Measurements from ENCODE around the gene DCAF15. TPM values are rescaled to one million over a fixed set of nuclear protein-coding genes. Genes with fewer than 3 reads are reported as not detected.
"Not testable (repeated sequence)": the region's sequence is repeated elsewhere in the genome, so short reads cannot be mapped to it uniquely, and the experiment has no call there.

Gene DCAF15
- total RNA-seq, 1 donor from 2014 or later, result 85.6 TPM

GRCh38 chr19:13965926-13966683 is 13.8 kb downstream of the DCAF15 start:
- TF ChIP-seq, protein P1, sequence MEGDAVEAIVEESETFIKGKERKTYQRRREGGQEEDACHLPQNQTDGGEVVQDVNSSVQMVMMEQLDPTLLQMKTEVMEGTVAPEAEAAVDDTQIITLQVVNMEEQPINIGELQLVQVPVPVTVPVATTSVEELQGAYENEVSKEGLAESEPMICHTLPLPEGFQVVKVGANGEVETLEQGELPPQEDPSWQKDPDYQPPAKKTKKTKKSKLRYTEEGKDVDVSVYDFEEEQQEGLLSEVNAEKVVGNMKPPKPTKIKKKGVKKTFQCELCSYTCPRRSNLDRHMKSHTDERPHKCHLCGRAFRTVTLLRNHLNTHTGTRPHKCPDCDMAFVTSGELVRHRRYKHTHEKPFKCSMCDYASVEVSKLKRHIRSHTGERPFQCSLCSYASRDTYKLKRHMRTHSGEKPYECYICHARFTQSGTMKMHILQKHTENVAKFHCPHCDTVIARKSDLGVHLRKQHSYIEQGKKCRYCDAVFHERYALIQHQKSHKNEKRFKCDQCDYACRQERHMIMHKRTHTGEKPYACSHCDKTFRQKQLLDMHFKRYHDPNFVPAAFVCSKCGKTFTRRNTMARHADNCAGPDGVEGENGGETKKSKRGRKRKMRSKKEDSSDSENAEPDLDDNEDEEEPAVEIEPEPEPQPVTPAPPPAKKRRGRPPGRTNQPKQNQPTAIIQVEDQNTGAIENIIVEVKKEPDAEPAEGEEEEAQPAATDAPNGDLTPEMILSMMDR (conservative IDR thresholded peaks at IDR 0.05), result no peak
- H3K4me1 Mint-ChIP-seq, result peaks cover 5% of the 10 kb centered on the region
- peaks cover 6% of the 10 kb centered on the region for H3K27me3 Mint-ChIP-seq (ENCODE audit: low read depth)
- peaks cover 12% of the 10 kb centered on the region for H3K36me3 Mint-ChIP-seq (ENCODE audit: low read depth)
- H3K27ac Mint-ChIP-seq (ENCODE audit: unreplicated experiment), result no peak overlapping the region
- no peaks in the 10 kb centered on the region for H3K9me3 Mint-ChIP-seq
- no peak for DNase-seq (ENCODE audit: low read depth, low spot score)
- H3K4me3 Mint-ChIP-seq, result no peak overlapping the region

DNA sequence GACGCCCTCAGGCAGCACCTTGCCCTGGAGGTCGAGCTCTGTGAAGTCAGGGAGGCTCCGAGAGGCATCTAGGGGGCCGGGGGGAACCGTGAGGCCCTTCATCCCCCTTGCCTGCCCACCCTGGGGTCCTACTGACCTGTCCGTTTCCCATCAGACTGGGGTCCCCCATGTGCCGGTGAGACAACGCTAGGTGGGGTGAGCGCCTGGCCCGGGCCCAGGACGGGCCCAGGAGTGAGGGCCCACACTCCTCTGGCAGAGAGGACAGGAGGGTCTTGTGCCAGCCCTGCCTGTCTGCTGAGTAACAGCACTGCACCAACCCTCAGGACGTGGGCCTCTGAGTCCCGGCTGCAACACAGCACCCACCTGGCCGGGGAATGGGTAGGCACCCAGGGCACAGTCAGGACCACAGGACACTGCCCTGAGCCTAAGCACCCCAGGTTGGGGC is 14.4 kb downstream of the DCAF15 start:
- no peak for DNase-seq (ENCODE audit: low read depth, low spot score)
- no peak overlapping the region for H3K4me3 Mint-ChIP-seq
- no peak overlapping the region for H3K27ac Mint-ChIP-seq (ENCODE audit: unreplicated experiment)
- TF ChIP-seq, protein P1 (conservative IDR thresholded peaks at IDR 0.05), result no peak
- no peaks in the 10 kb centered on the region for H3K9me3 Mint-ChIP-seq
- peaks cover under 1% of the 10 kb centered on the region for H3K4me1 Mint-ChIP-seq
- peaks cover 7% of the 10 kb centered on the region for H3K36me3 Mint-ChIP-seq (ENCODE audit: low read depth)
- H3K27me3 Mint-ChIP-seq (ENCODE audit: low read depth), result peaks cover 2% of the 10 kb centered on the region

DNA sequence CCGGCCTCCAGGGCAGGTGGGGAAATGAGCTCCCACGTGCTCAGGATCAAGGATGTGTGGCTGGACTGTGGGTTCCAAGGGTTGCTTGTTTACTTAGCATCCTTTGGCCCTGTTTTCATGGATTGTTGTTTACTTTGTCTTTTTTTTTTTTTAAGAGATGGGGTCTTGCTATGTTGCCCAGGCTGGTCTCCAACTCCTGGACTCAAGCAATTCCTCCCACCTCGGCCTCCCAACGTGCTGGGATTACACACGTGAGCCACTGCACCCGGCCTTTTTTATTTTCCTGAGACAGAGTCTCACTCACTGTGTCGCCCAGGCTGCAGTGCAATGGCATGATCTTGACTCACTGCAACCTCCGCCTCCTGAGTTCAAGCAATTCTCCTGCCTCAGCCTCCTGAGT is 14.9 kb downstream of the DCAF15 start:
- not testable (repeated sequence) for H3K27ac Mint-ChIP-seq (ENCODE audit: unreplicated experiment); H3K4me3 Mint-ChIP-seq; DNase-seq (ENCODE audit: low read depth, low spot score); H3K36me3 Mint-ChIP-seq (ENCODE audit: low read depth); H3K27me3 Mint-ChIP-seq (ENCODE audit: low read depth); H3K9me3 Mint-ChIP-seq; H3K4me1 Mint-ChIP-seq

DNA sequence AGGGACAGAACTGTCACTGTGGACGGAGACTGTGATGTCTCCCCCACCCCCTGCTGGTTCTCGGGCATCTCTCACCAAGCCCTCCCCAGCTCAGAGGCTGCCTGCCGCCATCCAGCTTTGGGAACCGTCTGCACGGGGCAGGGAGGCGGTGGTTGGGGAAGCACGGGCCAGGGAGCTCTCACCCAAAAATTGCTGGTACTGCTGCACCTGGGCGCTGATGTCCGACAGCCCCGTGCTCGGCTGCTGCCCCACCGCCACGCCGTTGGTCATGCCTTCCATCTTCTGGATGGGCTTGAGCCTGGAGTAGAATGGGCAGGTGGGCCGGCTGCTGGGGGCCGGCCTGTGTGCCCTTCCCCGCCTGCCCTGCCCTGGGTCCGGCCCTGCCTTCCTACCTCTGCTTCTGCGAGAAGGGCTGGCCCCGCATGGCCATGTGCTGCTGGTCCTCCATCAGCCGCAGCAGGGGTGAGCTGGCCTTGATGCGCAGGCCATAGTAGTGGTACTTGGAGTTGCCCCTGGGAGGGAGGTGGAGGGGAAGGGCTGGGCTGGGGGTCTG is 16.1 kb downstream of the DCAF15 start:
- no peaks in the 10 kb centered on the region for H3K9me3 Mint-ChIP-seq
- peaks cover 7% of the 10 kb centered on the region for H3K36me3 Mint-ChIP-seq (ENCODE audit: low read depth)
- H3K27me3 Mint-ChIP-seq (ENCODE audit: low read depth), result peaks cover 2% of the 10 kb centered on the region
- DNase-seq (ENCODE audit: low read depth, low spot score), result no peak
- H3K4me1 Mint-ChIP-seq, result no peaks in the 10 kb centered on the region
- no peak overlapping the region for H3K27ac Mint-ChIP-seq (ENCODE audit: unreplicated experiment)
- TF ChIP-seq, protein P1 (conservative IDR thresholded peaks at IDR 0.05), result no peak
- no peak overlapping the region for H3K4me3 Mint-ChIP-seq

DNA sequence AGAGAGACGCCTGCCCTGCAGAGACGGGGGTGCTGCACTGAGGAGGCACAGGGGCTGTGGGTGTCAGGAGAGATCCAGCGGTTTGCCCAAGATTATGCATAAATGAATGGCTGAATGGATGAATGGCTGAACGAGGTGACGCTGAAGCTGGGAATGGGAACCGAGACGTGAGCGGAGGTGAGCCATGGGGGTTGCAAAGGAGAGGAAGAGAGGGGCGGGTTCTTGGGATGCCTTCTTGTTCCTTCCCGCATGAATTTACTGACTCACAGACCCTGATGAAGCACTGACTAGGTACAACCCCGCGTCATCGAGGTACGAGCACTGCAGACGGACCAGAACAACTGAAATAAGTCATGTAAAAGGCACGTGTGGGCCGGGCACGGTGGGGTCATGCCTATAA is 16.7 kb downstream of the DCAF15 start:
- Mint-ChIP-seq H3K27me3 (ENCODE audit: low read depth) (peaks cover 2% of the 10 kb centered on the region), H3K36me3 (ENCODE audit: low read depth) (peaks cover 7% of the 10 kb centered on the region), H3K27ac (ENCODE audit: unreplicated experiment) (no peak overlapping the region)

More for the DNA sequence above, 16.7 kb downstream of the DCAF15 start:
- no peaks in the 10 kb centered on the region for H3K9me3 Mint-ChIP-seq
- DNase-seq (ENCODE audit: low read depth, low spot score), result no peak
- peak overlapping the region; percentile 41 for H3K4me3 Mint-ChIP-seq
- H3K4me1 Mint-ChIP-seq, result peaks cover 1% of the 10 kb centered on the region
- TF ChIP-seq, protein P1 (conservative IDR thresholded peaks at IDR 0.05), result no peak
